IPS-20b (cell line): ENCODE results near the gene CCL11.

Source experiments
- H3K27ac ChIP-seq: one replicate; pipeline ENCODE4 v1.5.1; 2013; ENCODE audit warnings: low read length
- H3K27me3 ChIP-seq: 2 replicates; pipeline ENCODE4 v1.6.1; 2013; ENCODE audit warnings: mild to moderate bottlenecking, low read length, inconsistent platforms; ENCODE audit not compliant: insufficient read depth
- H3K36me3 ChIP-seq: 2 replicates; pipeline ENCODE4 v1.6.1; 2013; ENCODE audit warnings: low read depth, mild to moderate bottlenecking, inconsistent platforms, low read length, moderate library complexity; ENCODE audit not compliant: insufficient read depth
- H3K4me1 ChIP-seq: 2 replicates; pipeline ENCODE4 v1.6.1; 2013; ENCODE audit warnings: mild to moderate bottlenecking, control low read depth, inconsistent platforms, low read length, moderate library complexity; ENCODE audit not compliant: insufficient read depth
- H3K4me3 ChIP-seq: 2 replicates; pipeline ENCODE4 v1.5.1; 2013; ENCODE audit warnings: mild to moderate bottlenecking, low read length, inconsistent platforms
- H3K9ac ChIP-seq: 2 replicates; pipeline ENCODE4 v1.6.1; 2013; ENCODE audit warnings: low read depth, mild to moderate bottlenecking, inconsistent platforms, low read length, moderate library complexity
- H3K9me3 ChIP-seq: 2 replicates; pipeline ENCODE4 v1.6.1; 2013; ENCODE audit warnings: mild to moderate bottlenecking, low read depth, low read length, inconsistent platforms; ENCODE audit not compliant: insufficient read depth

The CCL11 gene

GRCh38 chr17:34299956-34300577 is 14.5 kb downstream of the CCL11 start:
- Histone ChIP-seq H3K36me3 (no peaks in the 10 kb centered on the region), H3K4me3 (no peak overlapping the region), H3K9ac (no peak overlapping the region), H3K9me3 (no peaks in the 10 kb centered on the region), H3K27me3 (peaks cover 10% of the 10 kb centered on the region), H3K27ac (no peak overlapping the region), H3K4me1 (no peaks in the 10 kb centered on the region)

- Histone ChIP-seq H3K27me3 (peaks cover 10% of the 10 kb centered on the region), H3K9me3 (no peaks in the 10 kb centered on the region), H3K36me3 (no peaks in the 10 kb centered on the region), H3K9ac (no peak overlapping the region), H3K27ac (no peak overlapping the region), H3K4me1 (no peaks in the 10 kb centered on the region), H3K4me3 (no peak overlapping the region)
These were observed 15.3 kb downstream of the CCL11 start for GRCh38 chr17:34300652-34301370.

- Histone ChIP-seq H3K27ac (no peak overlapping the region), H3K4me1 (no peaks in the 10 kb centered on the region), H3K27me3 (peaks cover 10% of the 10 kb centered on the region), H3K36me3 (no peaks in the 10 kb centered on the region), H3K9me3 (no peaks in the 10 kb centered on the region), H3K9ac (no peak overlapping the region), H3K4me3 (no peak overlapping the region)
These were observed 16.4 kb downstream of the CCL11 start for GRCh38 chr17:34301986-34302385.

GRCh38 chr17:34302636-34303035 is 17.1 kb downstream of the CCL11 start:
- Histone ChIP-seq H3K4me1 (no peaks in the 10 kb centered on the region), H3K4me3 (no peak overlapping the region), H3K36me3 (no peaks in the 10 kb centered on the region), H3K9ac (no peak overlapping the region), H3K27me3 (peaks cover 10% of the 10 kb centered on the region), H3K9me3 (no peaks in the 10 kb centered on the region), H3K27ac (no peak overlapping the region)

GRCh38 chr17:34303606-34304005 is 18.1 kb downstream of the CCL11 start:
- Histone ChIP-seq H3K27me3 (peaks cover 6% of the 10 kb centered on the region), H3K27ac (no peak overlapping the region), H3K4me3 (no peak overlapping the region), H3K36me3 (no peaks in the 10 kb centered on the region), H3K9ac (no peak overlapping the region), H3K4me1 (no peaks in the 10 kb centered on the region), H3K9me3 (no peaks in the 10 kb centered on the region)

GRCh38 chr17:34305061-34305460 is 19.5 kb downstream of the CCL11 start:
- no peak overlapping the region for H3K27ac ChIP-seq
- no peak overlapping the region for H3K9ac ChIP-seq
- H3K4me3 ChIP-seq: no peak overlapping the region
- H3K36me3 ChIP-seq: no peaks in the 10 kb centered on the region
- H3K27me3 ChIP-seq: no peaks in the 10 kb centered on the region
- no peaks in the 10 kb centered on the region for H3K9me3 ChIP-seq
- no peaks in the 10 kb centered on the region for H3K4me1 ChIP-seq

GRCh38 chr17:34305606-34306005 is 20.1 kb downstream of the CCL11 start:
- no peak overlapping the region for H3K4me3 ChIP-seq
- H3K4me1 ChIP-seq: no peaks in the 10 kb centered on the region
- no peaks in the 10 kb centered on the region for H3K27me3 ChIP-seq
- H3K36me3 ChIP-seq: no peaks in the 10 kb centered on the region
- H3K9me3 ChIP-seq: no peaks in the 10 kb centered on the region
- H3K27ac ChIP-seq: no peak overlapping the region
- no peak overlapping the region for H3K9ac ChIP-seq

- Histone ChIP-seq H3K4me1 (no peaks in the 10 kb centered on the region), H3K27me3 (no peaks in the 10 kb centered on the region), H3K4me3 (no peak overlapping the region), H3K36me3 (no peaks in the 10 kb centered on the region), H3K9ac (no peak overlapping the region), H3K27ac (no peak overlapping the region), H3K9me3 (no peaks in the 10 kb centered on the region)
These were observed 20.9 kb downstream of the CCL11 start for GRCh38 chr17:34306466-34306865.

GRCh38 chr17:34307110-34307509 is 21.6 kb downstream of the CCL11 start:
- Histone ChIP-seq H3K4me1 (no peaks in the 10 kb centered on the region), H3K4me3 (no peak overlapping the region), H3K9ac (no peak overlapping the region), H3K27ac (no peak overlapping the region), H3K27me3 (no peaks in the 10 kb centered on the region), H3K36me3 (no peaks in the 10 kb centered on the region), H3K9me3 (no peaks in the 10 kb centered on the region)

GRCh38 chr17:34308371-34308770 is 22.8 kb downstream of the CCL11 start:
- Histone ChIP-seq H3K9me3 (no peaks in the 10 kb centered on the region), H3K36me3 (no peaks in the 10 kb centered on the region), H3K27ac (no peak overlapping the region), H3K4me1 (no peaks in the 10 kb centered on the region), H3K27me3 (no peaks in the 10 kb centered on the region), H3K4me3 (no peak overlapping the region), H3K9ac (no peak overlapping the region)

- no peaks in the 10 kb centered on the region for H3K27me3 ChIP-seq
- no peaks in the 10 kb centered on the region for H3K36me3 ChIP-seq
- no peaks in the 10 kb centered on the region for H3K9me3 ChIP-seq
- H3K9ac ChIP-seq: no peak overlapping the region
- no peaks in the 10 kb centered on the region for H3K4me1 ChIP-seq
- H3K27ac ChIP-seq: no peak overlapping the region
- H3K4me3 ChIP-seq: no peak overlapping the region
These were observed 25.7 kb downstream of the CCL11 start for GRCh38 chr17:34311291-34311690.

- no peaks in the 10 kb centered on the region for H3K36me3 ChIP-seq
- H3K4me1 ChIP-seq: no peaks in the 10 kb centered on the region
- H3K27ac ChIP-seq: no peak overlapping the region
- no peak overlapping the region for H3K9ac ChIP-seq
- H3K27me3 ChIP-seq: no peaks in the 10 kb centered on the region
- H3K4me3 ChIP-seq: no peak overlapping the region
- no peaks in the 10 kb centered on the region for H3K9me3 ChIP-seq
These were observed 26.5 kb downstream of the CCL11 start for GRCh38 chr17:34312080-34312479.
